Activated T-cell treated with anti-CD3 and anti-CD28 coated beads for 4 hours (primary cell): ENCODE results near the gene PTX4.
"Not testable (repeated sequence)": the region's sequence is repeated elsewhere in the genome, so short reads cannot be mapped to it uniquely, and the experiment has no call there.

Experiments
- DNase-seq: peaks from one replicate; pipeline ENCODE4 v3.0.0-alpha.2; 2020

PTX4 gene

GRCh38 chr16:1442697-1443096 lies 46.0 kb downstream of the PTX4 start:
- no peak for DNase-seq

GRCh38 chr16:1441391-1441829 lies 47.3 kb downstream of the PTX4 start:
- DNase-seq = no peak

- DNase-seq = not testable (repeated sequence)
These were observed 49.1 kb downstream of the PTX4 start for GRCh38 chr16:1439699-1440074.

GRCh38 chr16:1439058-1439698 lies 49.6 kb downstream of the PTX4 start:
- no peak for DNase-seq

- DNase-seq = no peak
These were observed 50.3 kb downstream of the PTX4 start for GRCh38 chr16:1438229-1439057.

- no peak for DNase-seq
These were observed 51.1 kb downstream of the PTX4 start for GRCh38 chr16:1437606-1438005.

GRCh38 chr16:1436731-1437355 lies 51.9 kb downstream of the PTX4 start:
- DNase-seq = no peak

- DNase-seq = no peak
These were observed 52.6 kb downstream of the PTX4 start for GRCh38 chr16:1435921-1436697.
